AG09309 (cell line): ENCODE data around the gene RAPGEF1.

Experiments used
- DNase-seq: peaks from one replicate; pipeline ENCODE4 v3.0.0-alpha.2; 2010; ENCODE audit warnings: low read depth
- H3K4me3 ChIP-seq: 2 replicates; pipeline ENCODE4 v1.5.1; 2011; ENCODE audit warnings: mild to moderate bottlenecking, low read depth, low read length, moderate library complexity; ENCODE audit not compliant: control insufficient read depth
- TF ChIP-seq, protein P1 (sequence below): IDR thresholded peaks from 2 replicates; pipeline ENCODE4 v1.5.1; 2011; ENCODE audit warnings: mild to moderate bottlenecking, low read depth, low read length, inconsistent platforms; ENCODE audit not compliant: insufficient read depth, control insufficient read depth; ENCODE audit errors: missing control alignments

RAPGEF1 gene

DNA sequence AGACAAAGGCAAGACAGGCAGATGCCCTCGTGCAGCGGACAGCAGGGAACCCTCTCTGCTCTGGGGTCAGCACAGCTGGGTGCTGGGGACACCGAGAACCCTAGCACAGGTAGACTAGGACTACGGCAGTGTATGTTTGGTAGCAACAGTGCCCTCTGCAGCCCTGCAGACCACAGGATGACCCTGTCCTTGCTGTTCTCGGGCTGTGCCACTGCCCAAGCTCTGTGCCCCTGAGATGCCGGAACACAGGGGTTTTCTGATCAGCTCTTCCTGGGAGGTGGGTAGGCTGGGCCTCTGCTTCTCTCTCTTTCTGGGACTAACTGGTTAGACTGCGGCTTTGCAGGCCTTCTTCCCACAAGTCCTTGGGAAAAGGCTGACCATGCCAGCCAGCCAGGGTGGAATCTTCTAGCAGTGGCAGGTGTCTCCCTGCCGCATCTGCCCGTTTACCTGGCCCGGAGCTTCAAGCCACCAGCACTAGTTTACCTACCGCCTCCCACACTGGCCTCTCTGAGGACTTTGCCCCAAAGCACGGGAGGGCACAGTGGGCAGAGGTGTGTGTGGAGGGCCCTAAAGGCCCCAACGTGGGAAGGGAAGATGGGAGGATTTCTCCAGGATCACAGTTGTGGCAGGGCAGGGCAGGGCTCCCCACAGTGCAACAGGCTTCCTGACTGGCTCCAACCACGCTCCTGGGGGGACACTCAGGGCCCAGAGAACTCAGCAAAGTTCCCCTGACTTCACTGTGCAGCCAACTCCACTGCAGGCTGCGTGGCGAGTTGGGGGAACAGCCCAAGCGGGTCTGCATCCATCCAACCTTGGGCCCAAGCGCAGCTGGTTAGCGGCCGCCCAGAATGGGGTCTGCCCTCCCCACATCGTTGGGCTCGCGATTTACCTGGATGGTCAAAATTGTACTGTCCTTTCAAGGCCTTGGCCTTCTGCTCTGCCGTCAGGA is 210.0 kb downstream of the RAPGEF1 start:
- no peak for DNase-seq
- TF ChIP-seq, protein P1, sequence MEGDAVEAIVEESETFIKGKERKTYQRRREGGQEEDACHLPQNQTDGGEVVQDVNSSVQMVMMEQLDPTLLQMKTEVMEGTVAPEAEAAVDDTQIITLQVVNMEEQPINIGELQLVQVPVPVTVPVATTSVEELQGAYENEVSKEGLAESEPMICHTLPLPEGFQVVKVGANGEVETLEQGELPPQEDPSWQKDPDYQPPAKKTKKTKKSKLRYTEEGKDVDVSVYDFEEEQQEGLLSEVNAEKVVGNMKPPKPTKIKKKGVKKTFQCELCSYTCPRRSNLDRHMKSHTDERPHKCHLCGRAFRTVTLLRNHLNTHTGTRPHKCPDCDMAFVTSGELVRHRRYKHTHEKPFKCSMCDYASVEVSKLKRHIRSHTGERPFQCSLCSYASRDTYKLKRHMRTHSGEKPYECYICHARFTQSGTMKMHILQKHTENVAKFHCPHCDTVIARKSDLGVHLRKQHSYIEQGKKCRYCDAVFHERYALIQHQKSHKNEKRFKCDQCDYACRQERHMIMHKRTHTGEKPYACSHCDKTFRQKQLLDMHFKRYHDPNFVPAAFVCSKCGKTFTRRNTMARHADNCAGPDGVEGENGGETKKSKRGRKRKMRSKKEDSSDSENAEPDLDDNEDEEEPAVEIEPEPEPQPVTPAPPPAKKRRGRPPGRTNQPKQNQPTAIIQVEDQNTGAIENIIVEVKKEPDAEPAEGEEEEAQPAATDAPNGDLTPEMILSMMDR, result no peak
- H3K4me3 ChIP-seq, result peak overlapping the region; percentile 88

DNA sequence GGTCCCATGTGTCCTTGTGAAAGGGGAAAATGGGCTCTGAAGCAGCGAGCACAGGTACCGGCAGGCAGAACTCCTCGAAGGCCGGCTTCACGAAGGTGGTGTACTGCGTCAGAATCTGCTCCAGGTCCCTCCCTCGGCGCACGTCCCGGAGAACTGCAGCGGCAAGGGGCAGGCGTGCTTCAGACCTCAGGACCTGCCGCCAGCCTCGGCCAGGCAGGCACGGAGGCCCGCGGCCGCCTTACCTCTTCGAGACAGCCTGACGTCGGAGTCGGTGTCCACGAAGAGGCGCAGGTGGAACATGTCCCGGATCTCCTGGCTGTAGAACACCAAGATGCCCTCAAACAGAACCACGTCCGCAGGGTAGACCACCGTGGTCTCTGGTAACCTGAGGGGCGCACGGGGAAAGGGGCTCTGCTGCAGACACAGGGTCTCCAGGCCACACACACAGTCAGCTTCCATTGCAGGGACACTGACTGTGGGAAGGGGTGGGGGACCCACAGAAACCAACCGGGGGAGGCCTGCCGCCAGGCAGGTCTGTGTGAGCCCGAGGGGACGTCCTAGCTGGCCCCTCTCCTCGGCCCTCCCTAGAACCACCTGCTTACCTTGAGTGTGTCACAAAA is 210.9 kb downstream of the RAPGEF1 start:
- no peak for DNase-seq
- TF ChIP-seq, protein P1, result no peak
- no peak overlapping the region for H3K4me3 ChIP-seq

DNA sequence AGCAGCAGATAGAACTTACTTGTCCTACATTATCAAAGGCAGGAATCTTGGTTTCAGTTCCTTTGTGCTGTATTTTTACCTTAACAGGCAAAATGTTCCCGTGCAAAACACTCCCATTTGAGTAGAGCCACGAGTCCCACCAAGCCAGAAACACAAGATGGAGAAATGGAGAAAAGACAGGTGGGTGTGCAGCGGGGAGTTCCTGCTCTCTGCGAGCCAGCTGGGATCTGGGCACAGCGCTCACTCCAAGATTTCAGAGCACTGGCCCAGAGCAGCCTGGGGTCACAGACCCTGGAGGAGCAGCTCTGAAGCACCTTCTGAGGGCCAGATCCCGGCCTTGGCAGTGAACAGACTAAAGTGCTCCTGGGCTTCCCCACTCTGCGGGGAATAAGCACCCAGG is 211.7 kb downstream of the RAPGEF1 start:
- no peak for DNase-seq
- TF ChIP-seq, protein P1, result no peak
- H3K4me3 ChIP-seq, result no peak overlapping the region
